BLaER1 treated with 17β-estradiol and CSF1 and Interleukin-3, amounts not matched to agents 10 nM and 100 nM (cell line): ENCODE measurements around the gene CFAP119.

Experiments
- H3K27ac ChIP-seq, 11 experiments: shearing (Covaris generic); formaldehyde crosslinking; 2 replicates each; pipeline ENCODE4 v1.8.1; 2022
- H3K27me3 ChIP-seq, 11 experiments: shearing (Covaris generic); formaldehyde crosslinking; 2 replicates each; pipeline ENCODE4 v1.8.1; 2022
- H3K36me3 ChIP-seq, 11 experiments: shearing (Covaris generic); formaldehyde crosslinking; 2 replicates each; pipeline ENCODE4 v1.8.1; 2022
- H3K4me1 ChIP-seq, 10 experiments: shearing (Covaris generic); formaldehyde crosslinking; 2 replicates each; pipeline ENCODE4 v1.8.1; 2022
- H3K4me2 ChIP-seq, 11 experiments: shearing (Covaris generic); formaldehyde crosslinking; 2 replicates each; pipeline ENCODE4 v1.8.1; 2022
- H3K4me3 ChIP-seq, 10 experiments: shearing (Covaris generic); formaldehyde crosslinking; 2 replicates each; pipeline ENCODE4 v1.8.1; 2022
- H3K9ac ChIP-seq, 11 experiments: shearing (Covaris generic); formaldehyde crosslinking; 2 replicates each; pipeline ENCODE4 v1.8.1; 2022
- H3K9me3 ChIP-seq, 11 experiments: shearing (Covaris generic); formaldehyde crosslinking; replicated peaks in 1 of 11; 2 replicates each; pipeline ENCODE4 v1.8.1; 2022
- H4K20me1 ChIP-seq, 11 experiments: shearing (Covaris generic); formaldehyde crosslinking; 2 replicates each; pipeline ENCODE4 v1.8.1; 2022
- Cebpa-rat ChIP-seq, 11 experiments: shearing (Covaris generic); IDR thresholded peaks; 2 replicates each; pipeline ENCODE4 v1.8.1; 2022

CFAP119 gene

GRCh38 chr16:30741461-30741914 lies 20.4 kb downstream of the CFAP119 start:
- H3K27ac ChIP-seq = no peak overlapping the region
- H3K27me3 ChIP-seq = no peaks in the 10 kb centered on the region
- no peak overlapping the region for H3K4me3 ChIP-seq
- H3K4me2 ChIP-seq = peak overlapping the region in 2 of 11 experiments; percentile 16 to 56; a peak in 2 of 22 replicates
- no peaks in the 10 kb centered on the region for H3K9me3 ChIP-seq
- no peak for TF ChIP-seq Cebpa-rat (IDR thresholded peaks at IDR 0.05)
- H3K4me1 ChIP-seq = peaks cover 0 to 29% (median 11%) of the 10 kb centered on the region in 10 experiments; a peak in 11 of 20 replicates
- peaks cover 72 to 99% (median 91%) of the 10 kb centered on the region in 11 experiments for H3K36me3 ChIP-seq
- H3K9ac ChIP-seq = 0 out of 22 replicates have a peak overlapping the region, but pooled peaks of 1 of the 11 experiments have one; percentile 21
- peaks cover 0 to 50% (median 35%) of the 10 kb centered on the region in 11 experiments; a peak in 18 of 22 replicates for H4K20me1 ChIP-seq

DNA sequence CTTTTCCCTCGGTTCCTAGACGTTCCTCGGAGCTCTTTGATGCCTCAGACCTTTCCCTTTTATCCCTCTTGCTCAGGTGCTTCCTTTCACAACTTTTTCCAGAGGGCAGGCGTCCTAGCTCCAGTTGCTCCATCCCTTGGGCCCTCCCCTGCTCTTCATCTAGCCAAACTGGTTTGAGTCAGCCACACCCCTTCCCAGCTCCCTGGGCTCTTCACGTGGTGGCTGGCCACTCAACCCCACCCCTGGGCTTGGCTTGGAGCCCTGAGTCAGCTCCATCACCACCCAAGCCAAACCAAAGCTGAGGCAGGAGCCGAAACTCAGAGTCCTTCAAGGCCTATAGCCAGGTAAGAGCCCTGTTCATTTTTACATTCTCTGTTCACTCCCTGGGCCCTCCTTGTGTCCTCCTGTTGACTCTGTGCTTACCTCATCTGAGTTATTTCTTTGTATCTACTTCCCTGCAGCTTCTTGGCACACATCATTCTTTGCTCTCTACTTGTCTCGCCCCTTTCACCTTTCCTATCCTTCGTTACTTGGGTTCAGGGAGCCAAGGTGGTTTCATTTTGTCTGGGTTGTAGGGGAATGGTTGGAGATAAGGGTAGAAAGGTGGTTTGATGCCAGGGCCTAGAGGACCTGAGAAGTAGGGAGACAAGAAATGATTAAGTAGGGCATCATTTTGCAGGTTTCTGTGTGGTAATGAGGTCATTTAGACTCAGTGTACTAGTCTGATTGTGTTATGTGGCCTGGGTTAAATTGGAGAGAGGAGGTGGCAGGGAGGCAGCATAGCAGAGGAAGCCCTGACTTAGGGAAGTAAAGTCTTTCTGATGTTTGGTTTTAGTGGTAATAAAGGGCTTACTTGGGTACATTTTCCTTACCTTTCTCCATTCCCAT lies 21.3 kb downstream of the CFAP119 start:
- Histone ChIP-seq H4K20me1 (peaks cover 0 to 58% (median 35%) of the 10 kb centered on the region in 11 experiments; a peak in 18 of 22 replicates), H3K9ac (peak overlapping the region in 2 of 11 experiments; percentile 21 to 31; a peak in 3 of 22 replicates), H3K4me2 (peak overlapping the region in 3 of 11 experiments; percentile 18 to 69 (median 56); a peak in 4 of 22 replicates), H3K27ac (no peak overlapping the region), H3K36me3 (peaks cover 81 to 100% (median 99%) of the 10 kb centered on the region in 11 experiments), H3K4me1 (peaks cover 0 to 27% (median 11%) of the 10 kb centered on the region in 10 experiments; a peak in 11 of 20 replicates), H3K9me3 (no peaks in the 10 kb centered on the region), H3K27me3 (no peaks in the 10 kb centered on the region), H3K4me3 (no peak overlapping the region)
- no peak for TF ChIP-seq Cebpa-rat (IDR thresholded peaks at IDR 0.05)

GRCh38 chr16:30738984-30739951 lies 22.6 kb downstream of the CFAP119 start:
- Histone ChIP-seq H3K9ac (peak overlapping the region in 2 of 11 experiments; percentile 3 to 34; a peak in 1 of 22 replicates), H3K36me3 (peaks cover 86 to 100% (median 99%) of the 10 kb centered on the region in 11 experiments), H3K27me3 (no peaks in the 10 kb centered on the region)

GRCh38 chr16:30737794-30738648 lies 23.8 kb downstream of the CFAP119 start:
- peaks cover 0 to 27% (median 11%) of the 10 kb centered on the region in 10 experiments; a peak in 11 of 20 replicates for H3K4me1 ChIP-seq
- H3K36me3 ChIP-seq = peaks cover 86 to 100% (median 99%) of the 10 kb centered on the region in 11 experiments
- no peaks in the 10 kb centered on the region for H3K9me3 ChIP-seq
- H3K27ac ChIP-seq = no peak overlapping the region
- H4K20me1 ChIP-seq = peaks cover 0 to 65% (median 35%) of the 10 kb centered on the region in 11 experiments; a peak in 18 of 22 replicates
- H3K9ac ChIP-seq = no peak overlapping the region
- no peak overlapping the region for H3K4me3 ChIP-seq
- no peaks in the 10 kb centered on the region for H3K27me3 ChIP-seq
- TF ChIP-seq Cebpa-rat (IDR thresholded peaks at IDR 0.05) = no peak
- H3K4me2 ChIP-seq = no peak overlapping the region

More at GRCh38 chr16:30738984-30739951, 22.6 kb downstream of the CFAP119 start:
- H4K20me1 ChIP-seq = peaks cover 0 to 59% (median 35%) of the 10 kb centered on the region in 11 experiments; a peak in 18 of 22 replicates
- H3K27ac ChIP-seq = no peak overlapping the region
- H3K4me3 ChIP-seq = no peak overlapping the region
- no peaks in the 10 kb centered on the region for H3K9me3 ChIP-seq
- no peak for TF ChIP-seq Cebpa-rat (IDR thresholded peaks at IDR 0.05)
- peak overlapping the region in 1 of 11 experiments; percentile 56; a peak in 1 of 22 replicates for H3K4me2 ChIP-seq
- peaks cover 0 to 27% (median 11%) of the 10 kb centered on the region in 10 experiments; a peak in 11 of 20 replicates for H3K4me1 ChIP-seq

DNA sequence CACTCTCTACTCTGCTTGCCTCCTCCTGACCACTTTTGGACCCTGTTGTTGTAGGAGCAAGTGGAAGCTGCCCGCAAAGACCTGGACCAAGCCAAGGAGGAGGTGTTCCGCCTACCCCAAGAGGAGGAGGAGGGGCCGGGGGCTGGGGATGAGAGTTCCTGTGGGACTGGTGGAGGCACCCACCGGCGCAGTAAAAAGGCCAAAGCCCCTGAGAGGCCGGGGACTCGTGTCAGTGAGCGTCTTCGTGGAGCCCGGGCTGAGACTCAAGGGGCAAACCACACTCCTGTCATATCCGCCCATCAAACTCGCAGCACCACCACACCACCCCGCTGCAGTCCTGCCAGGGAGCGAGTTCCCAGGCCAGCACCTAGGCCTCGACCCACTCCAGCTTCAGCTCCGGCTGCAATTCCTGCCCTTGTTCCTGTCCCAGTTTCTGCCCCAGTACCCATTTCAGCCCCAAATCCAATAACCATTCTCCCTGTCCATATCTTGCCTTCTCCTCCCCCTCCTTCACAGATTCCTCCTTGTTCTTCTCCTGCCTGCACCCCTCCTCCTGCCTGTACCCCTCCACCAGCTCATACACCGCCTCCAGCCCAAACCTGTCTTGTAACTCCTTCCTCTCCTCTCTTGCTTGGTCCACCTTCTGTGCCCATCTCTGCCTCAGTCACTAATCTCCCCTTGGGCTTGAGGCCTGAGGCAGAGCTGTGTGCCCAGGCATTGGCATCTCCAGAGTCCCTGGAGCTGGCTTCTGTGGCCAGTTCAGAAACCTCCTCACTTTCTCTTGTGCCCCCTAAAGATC lies 24.7 kb downstream of the CFAP119 start:
- H3K4me2 ChIP-seq = no peak overlapping the region
- H3K4me3 ChIP-seq = no peak overlapping the region
- peaks cover 0 to 69% (median 35%) of the 10 kb centered on the region in 11 experiments; a peak in 18 of 22 replicates for H4K20me1 ChIP-seq
- H3K4me1 ChIP-seq = peaks cover 0 to 27% (median 11%) of the 10 kb centered on the region in 10 experiments; a peak in 11 of 20 replicates
- no peaks in the 10 kb centered on the region for H3K9me3 ChIP-seq
- TF ChIP-seq Cebpa-rat (IDR thresholded peaks at IDR 0.05) = no peak
- peaks cover 86 to 100% (median 99%) of the 10 kb centered on the region in 11 experiments for H3K36me3 ChIP-seq
- H3K9ac ChIP-seq = no peak overlapping the region
- no peak overlapping the region for H3K27ac ChIP-seq
- no peaks in the 10 kb centered on the region for H3K27me3 ChIP-seq

GRCh38 chr16:30731411-30731810 lies 30.5 kb downstream of the CFAP119 start:
- H4K20me1 ChIP-seq = peaks cover 24 to 65% (median 45%) of the 10 kb centered on the region in 11 experiments; a peak in 21 of 22 replicates
- no peak overlapping the region for H3K4me2 ChIP-seq
- H3K27ac ChIP-seq = no peak overlapping the region
- peaks cover 21 to 35% (median 27%) of the 10 kb centered on the region in 10 experiments for H3K4me1 ChIP-seq
- no peaks in the 10 kb centered on the region for H3K27me3 ChIP-seq
- no peaks in the 10 kb centered on the region for H3K9me3 ChIP-seq
- no peak overlapping the region for H3K4me3 ChIP-seq
- peaks cover 85 to 98% (median 97%) of the 10 kb centered on the region in 11 experiments for H3K36me3 ChIP-seq
- no peak for TF ChIP-seq Cebpa-rat (IDR thresholded peaks at IDR 0.05)
- no peak overlapping the region; a peak in 2 of 22 replicates for H3K9ac ChIP-seq
